ENCODE results near the gene CDH4. TPM values are rescaled to one million over a fixed set of nuclear protein-coding genes. Genes with fewer than 3 reads are reported as not detected.

The CDH4 gene
- total RNA-seq, 2 donors from 2014 or later: 0.19 to 0.65 TPM

DNA sequence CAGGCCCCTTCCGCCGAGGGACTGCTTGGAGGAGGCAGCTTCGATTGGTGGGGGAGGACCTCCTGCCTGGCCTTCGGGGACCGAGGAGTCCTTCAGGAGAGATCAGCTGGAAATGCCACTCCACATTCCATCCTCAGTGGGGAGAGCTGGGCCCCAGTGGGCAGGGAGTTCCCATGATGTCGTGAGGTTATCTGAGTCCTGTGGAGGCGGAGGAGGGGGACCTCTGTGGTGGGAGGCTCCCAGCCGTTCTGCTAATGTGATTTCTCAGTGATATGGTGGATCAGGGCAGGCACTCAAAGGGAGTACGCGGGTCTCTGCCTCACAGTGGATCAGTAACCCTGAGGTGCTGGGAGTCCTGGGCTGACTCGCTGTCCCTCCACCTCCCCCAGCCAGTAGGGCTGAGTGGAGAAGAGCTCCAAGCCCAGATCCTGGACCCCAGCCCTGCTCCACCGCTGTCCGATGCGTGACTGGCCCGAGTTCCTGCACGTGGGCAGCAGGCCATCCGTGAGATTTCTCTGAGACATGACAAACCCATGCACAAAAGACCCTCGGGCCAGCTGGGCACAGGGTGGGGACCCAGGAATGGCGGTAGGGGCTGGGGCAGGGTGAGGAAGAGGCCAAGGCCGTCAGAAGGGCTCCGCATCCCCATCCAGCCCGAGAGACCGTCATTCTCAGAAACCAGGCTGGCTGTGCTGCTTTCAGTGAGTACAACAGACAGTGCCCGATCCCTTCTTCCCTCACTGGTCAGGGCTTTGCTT lies 617.9 kb downstream of the CDH4 start:
- no peak for DNase-seq (ENCODE audit: low spot score)
- intact Hi-C loops (cut with DNase I): no loop called here

DNA sequence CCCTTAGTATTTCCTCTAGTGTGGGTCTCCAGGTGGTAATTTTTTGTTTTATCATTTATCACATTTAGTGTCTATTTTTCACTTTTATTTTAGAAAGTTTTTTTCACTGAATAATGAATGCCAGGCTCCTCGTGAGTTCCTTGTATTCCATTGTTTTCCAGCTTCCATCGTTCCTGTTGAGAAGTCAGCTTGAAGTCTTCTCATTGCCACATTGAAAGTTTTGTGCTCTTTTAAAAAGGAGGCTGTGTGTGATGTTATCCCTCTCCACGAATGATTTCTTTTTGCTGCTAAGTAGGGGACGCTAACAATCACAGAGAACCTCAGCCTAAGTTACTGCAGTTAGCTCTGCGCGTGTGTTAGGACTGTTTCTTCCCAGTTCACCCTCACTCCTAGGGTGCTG lies 619.1 kb downstream of the CDH4 start:
- intact Hi-C loops (cut with DNase I): no loop called here
- no peak for DNase-seq (ENCODE audit: low spot score)

DNA sequence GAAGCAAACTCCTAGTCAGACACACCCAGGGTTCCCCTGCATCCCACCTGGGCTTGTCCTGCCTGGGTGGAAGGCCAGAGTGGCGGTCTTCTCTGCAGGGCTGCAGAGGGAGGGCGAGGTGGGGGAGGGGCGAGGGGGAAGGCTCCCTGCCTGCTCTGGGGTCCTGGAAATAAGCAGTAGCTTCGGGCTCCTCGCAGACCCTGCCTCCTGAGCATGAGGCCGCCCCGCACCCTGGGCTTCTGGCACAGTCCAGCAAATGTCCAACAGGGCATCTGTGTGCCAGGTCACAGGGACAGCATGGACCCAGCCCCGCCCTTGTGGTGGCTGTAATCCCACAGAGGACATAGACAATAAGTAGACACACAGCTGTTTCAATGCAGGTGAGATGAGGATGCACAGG lies 619.9 kb downstream of the CDH4 start:
- intact Hi-C loops (cut with DNase I): no loop called here

DNA sequence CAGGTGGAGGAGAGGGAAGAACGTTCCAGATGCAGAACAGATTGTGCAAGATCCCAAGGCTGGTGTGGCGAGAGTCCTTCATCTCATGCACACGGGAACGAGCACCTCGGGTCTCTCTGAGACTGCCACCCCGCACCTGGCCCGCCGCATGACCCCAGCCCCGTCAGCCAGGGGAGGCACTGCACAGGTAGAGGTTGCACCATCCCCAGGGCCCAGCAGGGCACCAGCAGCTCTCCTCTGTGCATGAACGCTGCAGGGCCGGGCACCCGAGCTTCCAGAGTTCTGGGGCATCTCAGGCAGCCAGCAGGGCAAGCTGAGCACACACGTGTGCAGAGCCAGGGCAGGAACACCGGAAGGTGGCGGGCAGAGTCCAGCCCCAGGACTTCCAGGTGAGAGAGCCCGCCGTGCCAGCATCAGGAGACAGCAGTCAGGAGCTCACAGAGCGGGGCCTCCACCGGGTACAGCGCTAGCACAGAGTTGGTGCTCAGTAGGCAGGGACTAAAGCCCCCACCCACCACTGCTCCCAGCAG lies 620.4 kb downstream of the CDH4 start:
- no peak for DNase-seq (ENCODE audit: low spot score)
- intact Hi-C loops (cut with DNase I): no loop called here

More for the DNA sequence above, 619.9 kb downstream of the CDH4 start:
- no peak for DNase-seq (ENCODE audit: low spot score)

DNA sequence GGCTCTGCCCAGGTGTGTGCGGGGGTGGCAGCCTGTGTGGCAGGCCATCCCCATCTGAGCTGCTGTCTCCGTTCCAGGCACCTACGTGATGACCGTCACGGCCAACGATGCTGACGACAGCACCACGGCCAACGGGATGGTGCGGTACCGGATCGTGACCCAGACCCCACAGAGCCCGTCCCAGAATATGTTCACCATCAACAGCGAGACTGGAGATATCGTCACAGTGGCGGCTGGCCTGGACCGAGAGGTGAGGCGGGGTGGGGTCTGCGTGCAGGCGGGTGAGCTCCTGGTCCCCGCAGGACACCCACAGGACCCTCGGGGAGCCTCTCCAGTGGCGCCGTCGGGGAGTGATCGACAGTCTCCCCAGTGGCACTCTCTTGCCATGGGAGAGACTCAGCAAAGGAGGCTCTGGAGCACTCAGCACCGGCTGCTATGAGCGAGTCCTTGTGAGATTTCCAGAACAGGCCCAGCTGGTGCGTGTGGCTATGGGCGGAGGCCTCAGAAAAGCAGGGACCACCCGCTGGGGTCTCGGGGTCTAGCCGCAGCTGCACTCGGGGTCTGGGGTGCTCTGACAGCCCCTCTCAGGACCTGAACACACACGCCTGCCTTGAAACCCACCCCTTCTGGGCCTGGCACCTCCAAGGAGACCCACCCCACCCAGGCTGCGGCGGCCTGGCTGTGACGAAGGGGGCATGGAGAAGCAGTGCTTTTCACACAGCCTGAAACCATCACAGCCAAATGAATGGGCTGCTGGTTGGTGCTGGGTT lies 621.8 kb downstream of the CDH4 start:
- DNase-seq (ENCODE audit: low spot score): no peak
- intact Hi-C loops (cut with DNase I): no loop called here

DNA sequence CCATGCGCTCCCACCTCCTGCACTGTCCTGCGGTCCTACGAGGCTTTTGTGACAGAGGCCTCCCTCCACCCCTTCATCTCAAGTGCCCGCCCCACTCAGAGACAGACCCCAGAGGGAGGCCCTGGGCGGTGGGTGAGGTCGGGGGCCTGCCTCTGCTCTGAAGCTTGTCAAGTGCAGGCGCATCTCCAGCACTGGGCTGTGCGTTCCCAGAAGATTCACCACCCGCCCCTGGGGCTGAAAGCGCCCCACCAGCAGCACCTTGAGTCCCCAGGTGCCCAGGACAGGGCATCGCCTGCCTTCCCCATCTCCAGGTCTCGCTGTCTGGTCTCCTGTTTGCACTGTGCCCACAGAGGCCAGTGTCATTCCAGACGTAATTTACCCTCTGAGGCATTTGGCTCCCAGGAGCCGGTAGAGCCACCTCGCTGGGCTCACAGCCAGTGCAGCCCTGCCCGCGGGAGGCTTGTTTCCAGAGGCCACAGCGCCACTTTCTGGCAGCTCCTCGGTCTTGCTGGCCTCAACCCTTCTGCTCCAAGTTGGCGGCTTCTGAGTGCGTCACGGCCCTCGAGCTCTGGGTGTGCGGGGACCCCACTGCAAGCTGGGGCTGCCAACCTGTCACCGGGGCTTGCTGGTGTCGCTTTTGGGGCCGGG lies 622.5 kb downstream of the CDH4 start:
- no peak for DNase-seq (ENCODE audit: low spot score)
- intact Hi-C loops (cut with DNase I): no loop called here

DNA sequence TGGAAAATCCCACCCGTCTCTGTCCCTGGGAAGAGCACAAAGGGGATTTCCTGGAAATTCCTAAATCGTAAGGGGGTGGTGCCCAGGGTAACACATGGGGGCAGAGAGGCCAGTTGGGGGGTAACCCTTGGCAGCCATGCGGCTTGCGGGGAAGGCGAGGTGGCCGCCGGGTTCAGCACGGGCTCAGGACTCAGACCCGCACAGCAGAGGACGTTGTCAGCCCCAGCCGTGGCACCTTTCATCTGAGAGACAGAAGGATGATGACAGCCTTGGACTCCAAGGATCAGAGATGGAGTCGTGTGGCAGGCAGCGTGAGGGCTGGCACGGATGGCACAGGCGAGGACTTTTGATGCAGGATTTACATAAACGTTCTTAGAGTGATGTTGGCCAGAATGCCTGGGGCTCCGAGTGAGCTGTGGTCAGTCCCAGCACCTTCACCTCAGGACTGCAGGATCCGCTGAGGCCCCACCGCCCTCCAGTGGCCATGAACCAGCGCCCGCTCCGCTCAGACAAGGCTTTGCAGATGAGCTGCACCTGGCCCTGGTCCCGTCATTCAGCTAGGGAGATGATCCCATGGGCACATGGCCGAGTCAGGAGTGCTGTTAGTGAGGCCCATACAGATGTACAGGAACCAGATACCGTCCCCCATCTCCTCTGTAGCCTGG lies 623.3 kb downstream of the CDH4 start:
- no peak for DNase-seq (ENCODE audit: low spot score)
- intact Hi-C loops (cut with DNase I): no loop called here

DNA sequence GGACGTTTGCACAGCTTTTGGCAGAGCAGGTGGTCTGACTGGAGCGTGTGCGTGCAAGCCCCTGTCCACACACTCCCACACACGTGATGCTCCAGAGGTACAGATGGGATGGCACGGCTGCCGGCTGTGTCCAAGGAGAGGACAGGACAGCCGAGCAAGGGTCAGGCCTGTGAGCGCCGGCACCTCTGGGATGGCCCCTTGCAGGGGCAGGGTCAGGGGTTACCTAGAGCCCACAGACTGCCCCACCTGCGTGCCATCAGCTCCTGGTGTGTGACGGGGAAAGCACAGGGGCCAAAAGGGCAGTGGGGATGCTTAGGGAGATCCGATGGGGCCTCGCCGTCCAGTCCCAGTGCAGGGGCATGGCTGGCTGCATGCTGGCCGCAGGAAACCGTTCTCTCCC lies 623.9 kb downstream of the CDH4 start:
- no peak for DNase-seq (ENCODE audit: low spot score)
- intact Hi-C loops (cut with DNase I): no loop called here

DNA sequence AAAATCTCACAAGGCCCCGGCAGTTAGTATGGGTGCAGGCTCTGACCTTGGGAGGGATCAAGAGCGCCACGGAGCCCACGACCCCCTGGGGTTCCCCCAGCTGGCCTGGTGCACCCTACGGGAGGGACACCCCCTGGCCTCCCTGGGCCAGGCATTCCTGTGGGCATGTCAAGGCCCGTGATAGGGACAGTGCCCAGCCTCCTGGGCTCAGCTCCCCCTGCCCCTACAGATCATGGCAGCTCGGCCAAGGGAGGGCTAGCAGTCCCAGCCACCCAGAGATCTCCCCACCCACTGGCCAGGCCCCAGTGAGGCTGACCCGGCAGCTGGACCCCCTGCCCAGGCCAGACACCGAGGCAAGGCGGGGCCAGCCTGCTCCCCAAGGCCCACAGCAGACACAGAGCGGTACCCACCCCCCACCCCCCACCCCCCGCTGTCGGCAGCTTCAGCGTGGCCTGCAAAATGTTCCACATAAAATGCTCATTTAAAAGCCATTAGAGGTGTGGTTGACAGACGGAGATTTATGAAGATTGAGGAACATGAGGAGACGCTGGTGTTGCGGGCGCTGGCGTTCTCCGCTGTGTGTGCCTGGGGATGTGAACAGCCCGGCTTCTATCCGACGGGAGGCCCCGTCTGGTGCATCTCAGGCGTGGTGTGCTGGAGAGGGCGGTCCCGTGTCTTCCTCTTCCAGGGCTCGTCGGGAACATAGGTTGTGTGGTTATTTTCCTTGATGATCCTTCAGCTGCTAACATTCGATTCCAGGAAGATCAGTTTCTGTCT lies 625.1 kb downstream of the CDH4 start:
- intact Hi-C loops (cut with DNase I): no loop called here
- DNase-seq (ENCODE audit: low spot score): no peak

DNA sequence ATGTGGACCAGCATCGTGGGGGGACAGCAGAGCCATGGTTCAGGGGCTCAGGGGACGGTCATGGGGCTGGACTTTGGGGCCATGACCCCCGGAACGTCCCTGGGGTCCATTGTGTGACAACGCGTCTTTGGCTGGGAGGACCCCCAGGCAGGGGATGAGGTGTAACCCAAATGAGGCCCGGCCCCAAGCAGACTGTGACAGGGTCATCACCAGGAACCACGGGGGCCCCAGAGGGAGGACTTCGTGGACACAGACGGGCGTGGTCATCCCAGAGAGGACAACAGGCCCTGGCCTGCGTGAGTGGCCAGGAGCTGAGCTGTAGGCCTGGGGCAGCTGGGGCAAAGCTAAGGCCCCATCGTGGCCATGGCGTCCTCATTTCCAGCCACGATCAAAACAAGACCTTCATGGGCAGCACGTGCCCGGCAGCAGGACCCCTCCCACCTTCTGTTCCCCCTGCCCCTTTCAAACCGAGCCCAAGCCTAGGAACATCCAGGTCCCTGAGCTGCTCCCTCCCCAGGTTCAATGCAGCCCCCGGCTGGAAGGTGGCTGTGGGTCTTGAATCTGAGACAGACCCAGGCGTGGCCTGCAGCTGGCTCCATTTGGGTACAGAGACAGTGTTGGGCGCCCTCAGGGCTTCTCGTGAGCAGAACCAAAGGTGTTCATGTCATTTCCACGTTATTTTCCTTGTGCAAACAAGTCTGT lies 625.9 kb downstream of the CDH4 start:
- intact Hi-C loops (cut with DNase I): no loop called here
- DNase-seq (ENCODE audit: low spot score): no peak

DNA sequence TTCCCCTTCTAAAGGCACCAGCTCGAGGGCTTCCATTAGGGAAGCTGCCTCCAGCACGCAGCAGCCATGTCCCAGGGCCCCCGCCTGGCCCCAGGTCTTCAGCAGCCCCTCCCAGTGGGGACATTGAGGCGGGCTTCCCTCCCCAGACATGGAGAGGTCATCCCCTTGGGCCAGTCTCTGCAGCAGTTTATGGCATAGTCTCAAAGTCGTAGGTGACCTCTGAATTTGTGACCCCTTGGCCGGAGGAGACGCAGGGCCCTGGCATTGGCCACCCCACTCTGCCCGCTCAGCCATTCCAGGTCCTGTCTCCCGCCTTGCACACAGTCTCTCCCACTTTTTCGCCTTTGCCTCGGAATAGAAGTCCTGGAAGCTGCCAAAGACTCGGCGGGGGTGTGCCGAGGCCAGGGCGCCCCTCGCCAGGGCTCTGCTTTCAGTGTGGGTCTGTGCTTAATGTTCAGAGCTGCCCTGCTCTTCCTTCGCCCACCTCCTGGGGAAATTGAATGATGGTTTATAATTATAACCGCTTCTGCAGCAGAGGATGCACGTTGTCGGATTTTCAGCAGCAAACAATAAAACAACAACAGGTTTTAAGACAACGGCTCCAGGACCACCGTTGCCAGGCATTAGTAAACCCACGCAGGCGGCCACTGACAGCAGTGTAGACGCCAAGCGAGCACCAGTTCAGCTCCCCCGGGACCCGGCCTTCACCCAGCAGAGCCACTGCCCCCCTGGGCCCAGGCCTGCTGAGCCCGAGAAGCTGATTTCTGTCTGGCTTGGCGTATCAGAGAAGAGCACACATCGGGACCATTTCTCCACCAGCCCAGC lies 626.6 kb downstream of the CDH4 start:
- intact Hi-C loops (cut with DNase I): no loop called here
- DNase-seq (ENCODE audit: low spot score): no peak

DNA sequence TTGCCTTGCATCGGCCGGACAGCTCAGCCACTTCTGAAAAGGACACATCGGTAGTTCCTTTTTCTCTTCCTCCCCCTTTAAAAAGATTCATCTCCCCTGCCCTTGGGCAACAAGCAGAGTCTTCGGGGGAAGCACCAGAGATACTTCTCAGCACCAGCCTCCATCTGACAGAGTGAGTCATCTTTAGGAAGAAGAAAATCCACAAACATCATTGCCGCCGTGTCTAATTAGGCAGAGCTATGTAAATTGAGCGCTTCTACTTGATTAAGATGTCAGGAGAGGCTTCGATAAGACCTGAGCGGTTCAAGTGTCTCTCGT lies 627.2 kb downstream of the CDH4 start:
- no peak for DNase-seq (ENCODE audit: low spot score)
- intact Hi-C loops (cut with DNase I): no loop called here

DNA sequence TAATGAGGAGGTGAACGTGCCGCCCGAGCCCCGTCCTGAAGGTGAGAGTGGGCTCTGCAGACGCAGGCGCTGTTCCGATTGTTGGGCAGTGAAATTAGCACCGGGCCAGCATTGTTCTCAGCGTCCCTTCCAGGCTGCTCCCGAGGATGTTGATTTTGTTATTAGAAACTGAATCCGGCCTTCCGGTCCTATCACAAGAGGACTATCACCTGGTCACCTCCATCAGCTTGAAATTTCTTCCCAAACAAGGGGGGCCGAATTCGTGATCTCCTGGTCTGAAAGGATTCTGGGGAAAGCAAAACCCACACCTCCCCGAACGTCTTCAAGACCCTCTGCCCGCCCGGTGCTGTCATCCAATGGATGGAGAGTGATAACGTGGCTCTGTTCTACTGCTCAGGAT lies 627.6 kb downstream of the CDH4 start:
- DNase-seq (ENCODE audit: low spot score): no peak
- intact Hi-C loops (cut with DNase I): no loop called here

DNA sequence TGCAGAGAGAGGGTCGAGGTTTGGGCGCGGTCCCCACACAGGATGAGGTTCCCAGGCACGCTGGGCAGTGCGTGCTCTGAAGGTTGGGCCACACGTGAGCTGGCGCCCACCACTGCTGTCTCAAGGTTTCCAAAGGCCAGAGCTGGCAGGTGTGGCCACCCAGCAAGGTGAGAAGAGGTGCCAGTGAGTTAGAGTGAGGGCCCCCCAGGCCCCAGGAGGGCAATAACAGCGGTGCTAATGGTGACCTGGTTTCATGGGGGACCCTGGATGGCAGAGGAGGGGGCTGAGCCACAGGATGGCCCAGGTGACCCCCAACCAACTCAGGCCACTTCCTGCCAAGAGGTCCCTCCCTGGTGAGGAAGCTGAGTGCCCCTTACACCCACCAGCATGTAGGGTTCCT lies 628.6 kb downstream of the CDH4 start:
- no peak for DNase-seq (ENCODE audit: low spot score)
- intact Hi-C loops (cut with DNase I): no loop called here

DNA sequence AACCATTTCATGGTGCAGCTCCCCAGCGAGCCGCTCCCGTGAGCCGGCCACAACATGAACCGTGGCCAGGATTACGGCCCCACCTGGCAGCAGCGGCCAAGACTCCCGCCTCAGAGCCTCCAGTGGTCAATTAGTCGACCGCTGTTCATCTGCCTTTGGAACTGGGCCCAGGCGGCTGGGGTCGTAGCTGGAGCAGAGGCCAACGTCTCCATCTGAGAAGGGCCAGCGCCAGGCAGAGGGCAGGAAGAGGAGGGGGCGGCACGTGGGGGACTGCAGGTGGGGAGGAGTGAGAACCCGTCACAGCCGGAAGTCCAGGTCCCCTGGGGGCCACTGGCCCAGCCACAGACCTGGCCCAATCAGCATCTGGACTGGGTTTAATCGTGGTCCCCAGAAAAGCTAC lies 629.4 kb downstream of the CDH4 start:
- no peak for DNase-seq (ENCODE audit: low spot score)
- intact Hi-C loops (cut with DNase I): no loop called here

DNA sequence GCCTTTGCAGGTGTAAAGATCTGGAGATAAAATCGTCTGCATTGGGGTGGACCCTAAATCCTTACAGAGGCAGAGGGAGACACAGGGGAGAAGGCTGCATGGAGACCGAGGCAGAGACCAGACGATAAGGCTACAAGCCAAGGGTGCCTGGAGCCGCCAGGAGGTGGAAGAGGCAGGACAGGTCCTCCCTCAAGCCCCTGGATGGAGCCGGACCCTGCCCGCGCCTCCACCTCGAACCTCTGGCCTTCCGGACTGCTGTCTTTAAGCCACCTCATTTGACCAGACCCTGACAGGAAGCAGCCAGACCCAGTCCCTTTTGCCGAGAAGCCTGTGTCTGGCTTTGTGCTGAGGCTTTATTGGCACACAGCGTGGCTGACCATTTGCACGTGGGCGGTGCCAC lies 629.8 kb downstream of the CDH4 start:
- DNase-seq (ENCODE audit: low spot score): no peak
- intact Hi-C loops (cut with DNase I): no loop called here

DNA sequence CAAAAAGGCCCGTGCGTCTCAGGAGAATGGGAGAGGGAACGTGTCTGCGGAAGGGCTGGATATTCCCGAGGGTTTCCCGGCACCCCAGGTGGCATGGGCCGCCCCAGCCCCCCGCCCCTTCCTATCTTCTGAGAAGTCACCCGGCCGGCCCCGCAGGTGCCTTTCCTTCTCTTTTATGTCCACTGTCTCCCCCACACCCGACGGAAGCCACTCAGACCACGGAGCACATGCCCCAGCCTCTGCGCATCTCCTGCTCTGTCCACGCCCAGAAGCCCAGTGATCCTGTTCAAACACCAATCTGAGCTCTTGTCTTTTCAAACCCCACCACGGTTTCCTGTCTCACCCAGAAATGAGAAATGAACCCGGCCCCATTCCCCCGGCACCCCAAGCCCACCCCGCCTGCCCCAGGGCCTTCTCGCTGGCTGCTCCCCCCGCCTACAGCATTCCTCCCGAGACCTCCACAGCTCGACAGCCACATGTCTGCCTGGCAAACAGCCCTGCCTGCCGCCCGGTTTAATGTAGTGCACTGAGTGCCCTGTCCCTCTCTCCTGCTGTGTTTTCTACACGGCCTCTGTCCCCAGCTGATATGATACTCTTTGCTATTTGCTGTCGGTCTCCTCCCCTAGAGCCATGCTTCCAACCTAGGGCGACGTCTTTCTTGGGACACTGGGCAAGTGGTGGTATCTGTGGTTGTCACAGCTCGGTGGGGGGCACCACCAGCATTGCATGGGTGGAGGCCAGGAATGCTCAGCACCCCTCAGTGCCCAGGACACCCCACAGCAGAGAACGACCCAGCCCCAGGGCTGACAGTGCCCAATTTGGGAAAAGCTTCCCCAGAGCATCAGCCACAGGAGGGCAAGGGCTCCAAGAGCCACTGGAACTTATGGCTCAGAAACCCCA lies 630.9 kb downstream of the CDH4 start:
- DNase-seq (ENCODE audit: low spot score): no peak
- intact Hi-C loops (cut with DNase I): no loop called here

All from posterior vena cava (tissue), 2 donors.